Loucy (cell line): Measurements from ENCODE around the gene ALG1.

ENCODE experiments used
- EZH2phosphoT487 ChIP-seq: fragments of 200-600 bp; IDR thresholded peaks from 2 replicates; pipeline ENCODE4 v1.6.1; 2018; ENCODE audit warnings: antibody characterized with exemption, mild to moderate bottlenecking, moderate library complexity, borderline replicate concordance
- TF ChIP-seq, protein P1 (sequence below): fragments of 200-600 bp; sonication (generic); conservative IDR thresholded peaks from 2 replicates; pipeline ENCODE4 v1.5.1; 2014; ENCODE audit warnings: mild to moderate bottlenecking, antibody characterized with exemption, low read length

DNA sequence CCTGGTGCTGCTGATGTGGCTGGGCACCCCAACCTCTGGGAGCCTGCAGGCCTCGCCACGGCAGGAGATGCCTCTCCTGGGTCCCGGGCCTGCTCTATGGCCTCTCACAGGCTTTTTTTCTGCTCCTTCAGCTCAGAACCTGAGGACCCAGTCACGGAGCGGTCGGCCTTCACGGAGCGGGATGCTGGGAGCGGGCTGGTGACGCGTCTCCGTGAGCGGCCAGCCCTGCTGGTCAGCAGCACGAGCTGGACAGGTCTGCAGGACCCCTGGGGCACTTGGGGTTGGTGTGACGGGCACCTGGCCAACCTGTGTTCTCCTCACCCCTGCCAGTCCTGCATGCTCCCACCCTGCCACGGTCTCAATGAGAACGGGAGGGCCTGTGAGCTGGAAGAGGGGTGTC, 7.0 kb downstream of the ALG1 start:
- TF ChIP-seq, protein P1, sequence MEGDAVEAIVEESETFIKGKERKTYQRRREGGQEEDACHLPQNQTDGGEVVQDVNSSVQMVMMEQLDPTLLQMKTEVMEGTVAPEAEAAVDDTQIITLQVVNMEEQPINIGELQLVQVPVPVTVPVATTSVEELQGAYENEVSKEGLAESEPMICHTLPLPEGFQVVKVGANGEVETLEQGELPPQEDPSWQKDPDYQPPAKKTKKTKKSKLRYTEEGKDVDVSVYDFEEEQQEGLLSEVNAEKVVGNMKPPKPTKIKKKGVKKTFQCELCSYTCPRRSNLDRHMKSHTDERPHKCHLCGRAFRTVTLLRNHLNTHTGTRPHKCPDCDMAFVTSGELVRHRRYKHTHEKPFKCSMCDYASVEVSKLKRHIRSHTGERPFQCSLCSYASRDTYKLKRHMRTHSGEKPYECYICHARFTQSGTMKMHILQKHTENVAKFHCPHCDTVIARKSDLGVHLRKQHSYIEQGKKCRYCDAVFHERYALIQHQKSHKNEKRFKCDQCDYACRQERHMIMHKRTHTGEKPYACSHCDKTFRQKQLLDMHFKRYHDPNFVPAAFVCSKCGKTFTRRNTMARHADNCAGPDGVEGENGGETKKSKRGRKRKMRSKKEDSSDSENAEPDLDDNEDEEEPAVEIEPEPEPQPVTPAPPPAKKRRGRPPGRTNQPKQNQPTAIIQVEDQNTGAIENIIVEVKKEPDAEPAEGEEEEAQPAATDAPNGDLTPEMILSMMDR, result no peak
- no peak for TF ChIP-seq EZH2phosphoT487
